Suprapubic skin (tissue), 3 donors: ENCODE data around the gene KRT6C.

Experiments used
- POLR2A ChIP-seq, 2 donors: fragments of 450-650 bp; IDR thresholded peaks; one replicate each; pipeline ENCODE4 v1.6.1; 2017; ENCODE audit warnings: antibody characterized with exemption in 2 of 2, mild to moderate bottlenecking in 2 of 2, moderate library complexity in 2 of 2
- TF ChIP-seq, protein P1 (sequence below), 2 donors: fragments of 200-600 bp in 1 of 2; fragments of 450-650 bp in 1 of 2; sonication (generic) in 1 of 2; IDR thresholded peaks; one replicate each; pipeline ENCODE4 v1.5.1; 2016 to 2019; ENCODE audit warnings: antibody characterized with exemption in 2 of 2, mild to moderate bottlenecking in 1 of 2, moderate library complexity in 1 of 2

- TF ChIP-seq, protein P1, sequence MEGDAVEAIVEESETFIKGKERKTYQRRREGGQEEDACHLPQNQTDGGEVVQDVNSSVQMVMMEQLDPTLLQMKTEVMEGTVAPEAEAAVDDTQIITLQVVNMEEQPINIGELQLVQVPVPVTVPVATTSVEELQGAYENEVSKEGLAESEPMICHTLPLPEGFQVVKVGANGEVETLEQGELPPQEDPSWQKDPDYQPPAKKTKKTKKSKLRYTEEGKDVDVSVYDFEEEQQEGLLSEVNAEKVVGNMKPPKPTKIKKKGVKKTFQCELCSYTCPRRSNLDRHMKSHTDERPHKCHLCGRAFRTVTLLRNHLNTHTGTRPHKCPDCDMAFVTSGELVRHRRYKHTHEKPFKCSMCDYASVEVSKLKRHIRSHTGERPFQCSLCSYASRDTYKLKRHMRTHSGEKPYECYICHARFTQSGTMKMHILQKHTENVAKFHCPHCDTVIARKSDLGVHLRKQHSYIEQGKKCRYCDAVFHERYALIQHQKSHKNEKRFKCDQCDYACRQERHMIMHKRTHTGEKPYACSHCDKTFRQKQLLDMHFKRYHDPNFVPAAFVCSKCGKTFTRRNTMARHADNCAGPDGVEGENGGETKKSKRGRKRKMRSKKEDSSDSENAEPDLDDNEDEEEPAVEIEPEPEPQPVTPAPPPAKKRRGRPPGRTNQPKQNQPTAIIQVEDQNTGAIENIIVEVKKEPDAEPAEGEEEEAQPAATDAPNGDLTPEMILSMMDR (IDR thresholded peaks at IDR 0.05), result no peak
- no peak for TF ChIP-seq POLR2A (IDR thresholded peaks at IDR 0.05)
Observed at GRCh38 chr12:52427083-52427482, 46.5 kb downstream of the KRT6C start.
